GM19372 (cell line): ENCODE results near the gene YBX3.
A peak's percentile ranks its signal among the peaks of the same experiment; 100 is the strongest.

ENCODE experiments used
- ATAC-seq: cut with Tn5 transposase; IDR thresholded peaks from one replicate; pipeline ENCODE4 v1.9.1; 2021; ENCODE audit warnings: mild to moderate bottlenecking, low read depth, moderate library complexity; ENCODE audit not compliant: unreplicated experiment

Gene YBX3

GRCh38 chr12:10673659-10674384, 49.3 kb downstream of the YBX3 start, which contains the start of gene STYK1:
Gene STYK1, minus strand, starts transcription at chr12:10674052. Its CDS starts 39,434 bp downstream, at chr12:10634618.
- peak; percentile 59 for ATAC-seq

- ATAC-seq, result no peak
These were observed 50.8 kb downstream of the YBX3 start for GRCh38 chr12:10672231-10672868.

GRCh38 chr12:10669533-10669932, 53.6 kb downstream of the YBX3 start:
- ATAC-seq, result no peak

- no peak for ATAC-seq
These were observed 54.6 kb downstream of the YBX3 start for GRCh38 chr12:10668526-10668925.

GRCh38 chr12:10667581-10667980, 55.5 kb downstream of the YBX3 start:
- no peak for ATAC-seq

- no peak for ATAC-seq
These were observed 58.6 kb downstream of the YBX3 start for GRCh38 chr12:10664499-10664898.

- no peak for ATAC-seq
These were observed 59.3 kb downstream of the YBX3 start for GRCh38 chr12:10663869-10664268.

- ATAC-seq, result no peak
These were observed 61.8 kb downstream of the YBX3 start for GRCh38 chr12:10661338-10661737.

GRCh38 chr12:10654003-10654402, 69.1 kb downstream of the YBX3 start:
- ATAC-seq, result no peak

- no peak for ATAC-seq
These were observed 70.9 kb downstream of the YBX3 start for GRCh38 chr12:10652192-10652591.
